NT2/D1 (cell line): Measurements from ENCODE around the gene IL17C.

Experiments
- SUZ12 ChIP-seq: IDR thresholded peaks from 2 replicates; pipeline ENCODE4 v1.6.1; 2011; ENCODE audit not compliant: insufficient read length, insufficient read depth; ENCODE audit errors: extremely low read depth
- YY1 ChIP-seq: IDR thresholded peaks from 2 replicates; pipeline ENCODE4 v1.6.1; 2011; ENCODE audit not compliant: insufficient read length, insufficient read depth
- ZNF274 ChIP-seq: IDR thresholded peaks from 2 replicates; pipeline ENCODE4 v1.6.1; 2011; ENCODE audit warnings: mild to moderate bottlenecking, low read depth, low read length

GRCh38 chr16:88631384-88631783, 7.0 kb upstream of the IL17C start:
- TF ChIP-seq YY1 = no peak
- TF ChIP-seq ZNF274 = no peak
- TF ChIP-seq SUZ12 = no peak
